Activated T-helper 1 cell treated with anti-CD3 and anti-CD28 coated beads, Interleukin-12 subunit alpha, Interleukin-12 subunit beta, Interleukin-2, Interleukin-4 antibody, amounts not matched to agents 30 ng/mL and 10 ng/mL and 1 ng/mL, durations not matched to agents 14 hours and 24 hours and 36 hours (primary cell): ENCODE results near the gene PPP3CA. TPM values are rescaled to one million over a fixed set of nuclear protein-coding genes. Genes with fewer than 3 reads are reported as not detected.
"Not testable (repeated sequence)": the region's sequence is repeated elsewhere in the genome, so short reads cannot be mapped to it uniquely, and the experiment has no call there.

Experiments
- DNase-seq: peaks from one replicate; pipeline ENCODE4 v3.0.0; 2021; ENCODE audit warnings: low spot score
- H3K27ac Mint-ChIP-seq: one replicate; pipeline ENCODE4 v1.8.0; 2021; ENCODE audit warnings: mild to moderate bottlenecking, mixed read lengths
- H3K27me3 Mint-ChIP-seq: one replicate; pipeline ENCODE4 v1.8.0; 2022; ENCODE audit warnings: mild to moderate bottlenecking, moderate library complexity, mixed read lengths; ENCODE audit not compliant: insufficient read depth
- H3K36me3 Mint-ChIP-seq: one replicate; pipeline ENCODE4 v1.8.0; 2021; ENCODE audit warnings: low read depth, mixed read lengths
- H3K4me1 Mint-ChIP-seq: one replicate; pipeline ENCODE4 v1.8.0; 2021; ENCODE audit warnings: low read depth, mixed read lengths
- H3K4me3 Mint-ChIP-seq: one replicate; pipeline ENCODE4 v1.8.0; 2021; ENCODE audit warnings: mild to moderate bottlenecking, moderate library complexity, mixed read lengths
- H3K9me3 Mint-ChIP-seq: one replicate; pipeline ENCODE4 v1.8.0; 2021; ENCODE audit warnings: mixed read lengths
- intact Hi-C: fragments of 100-400 bp; cut with micrococcal nuclease; formaldehyde crosslinking; loops from one replicate; pipeline ENCODE4 v1.15.1; 2024
- total RNA-seq: library from RNA; stranded (reverse); gene quantifications from 2 replicates; pipeline ENCODE4 v1.2.3, GENCODE V29; 2022

Gene PPP3CA
- total RNA-seq, 1 donor from 2014 or later = 11.3 TPM

GRCh38 chr4:101018836-101019235 lies 328.5 kb downstream of the PPP3CA start:
- peak overlapping the region; percentile 40 for H3K4me3 Mint-ChIP-seq
- H3K9me3 Mint-ChIP-seq = peaks cover 5% of the 10 kb centered on the region
- peaks cover 77% of the 10 kb centered on the region for H3K4me1 Mint-ChIP-seq
- peak overlapping the region; percentile 54 for H3K27ac Mint-ChIP-seq
- intact Hi-C loops = loop anchor here (5.0 to 10.0 kb wide), 2 partner anchors 1072 to 1326 kb away; partner anchors contain the start of genes DNAJB14 and SLC39A8
- H3K36me3 Mint-ChIP-seq = peaks cover 10% of the 10 kb centered on the region
- DNase-seq = no peak
- H3K27me3 Mint-ChIP-seq = no peaks in the 10 kb centered on the region

- intact Hi-C loops = loop anchor here (10.0 kb wide), 1 partner anchor 1330 kb away; the partner anchor contains the start of gene SLC39A8
- Mint-ChIP-seq H3K27ac (no peak overlapping the region), H3K4me1 (peaks cover 60% of the 10 kb centered on the region), H3K4me3 (no peak overlapping the region), H3K36me3 (peaks cover 2% of the 10 kb centered on the region), H3K9me3 (peaks cover 5% of the 10 kb centered on the region), H3K27me3 (no peaks in the 10 kb centered on the region)
- DNase-seq = no peak
Observed at GRCh38 chr4:101014417-101014816, 332.9 kb downstream of the PPP3CA start.

GRCh38 chr4:101010987-101011386 lies 336.3 kb downstream of the PPP3CA start:
- intact Hi-C loops = loop anchor here (10.0 kb wide), 1 partner anchor 1334 kb away; the partner anchor contains the start of gene SLC39A8
- H3K9me3 Mint-ChIP-seq = no peaks in the 10 kb centered on the region
- peaks cover 2% of the 10 kb centered on the region for H3K36me3 Mint-ChIP-seq

GRCh38 chr4:101009471-101009870 lies 337.9 kb downstream of the PPP3CA start:
- DNase-seq = no peak
- no peak overlapping the region for H3K4me3 Mint-ChIP-seq
- peak overlapping the region; percentile 23 for H3K27ac Mint-ChIP-seq
- peaks cover 30% of the 10 kb centered on the region for H3K4me1 Mint-ChIP-seq
- no peaks in the 10 kb centered on the region for H3K27me3 Mint-ChIP-seq
- H3K9me3 Mint-ChIP-seq = no peaks in the 10 kb centered on the region
- peaks cover 2% of the 10 kb centered on the region for H3K36me3 Mint-ChIP-seq
- intact Hi-C loops = loop anchor here (5.0 kb wide), 1 partner anchor 33 kb away; no protein-coding TSS in a partner anchor

More at GRCh38 chr4:101010987-101011386, 336.3 kb downstream of the PPP3CA start:
- peaks cover 38% of the 10 kb centered on the region for H3K4me1 Mint-ChIP-seq
- no peaks in the 10 kb centered on the region for H3K27me3 Mint-ChIP-seq
- H3K27ac Mint-ChIP-seq = no peak overlapping the region
- no peak for DNase-seq
- no peak overlapping the region for H3K4me3 Mint-ChIP-seq

- DNase-seq = no peak
- peaks cover 20% of the 10 kb centered on the region for H3K4me1 Mint-ChIP-seq
- H3K4me3 Mint-ChIP-seq = no peak overlapping the region
- intact Hi-C loops = loop anchor here (5.0 kb wide), 1 partner anchor 34 kb away; no protein-coding TSS in a partner anchor
- H3K36me3 Mint-ChIP-seq = peaks cover 2% of the 10 kb centered on the region
- H3K27me3 Mint-ChIP-seq = peaks cover under 1% of the 10 kb centered on the region
- no peaks in the 10 kb centered on the region for H3K9me3 Mint-ChIP-seq
- H3K27ac Mint-ChIP-seq = no peak overlapping the region
Observed at GRCh38 chr4:101008503-101008902, 338.8 kb downstream of the PPP3CA start.

- Mint-ChIP-seq H3K4me1 (peaks cover 17% of the 10 kb centered on the region), H3K4me3 (no peak overlapping the region), H3K36me3 (no peaks in the 10 kb centered on the region), H3K9me3 (no peaks in the 10 kb centered on the region), H3K27me3 (peaks cover 6% of the 10 kb centered on the region), H3K27ac (no peak overlapping the region)
- intact Hi-C loops = loop anchor here (5.0 kb wide), 1 partner anchor 37 kb away; no protein-coding TSS in a partner anchor
- no peak for DNase-seq
Observed at GRCh38 chr4:101005659-101006058, 341.7 kb downstream of the PPP3CA start.

- intact Hi-C loops = no loop called here
- no peak for DNase-seq
- Mint-ChIP-seq H3K4me1 (peaks cover 7% of the 10 kb centered on the region), H3K4me3 (no peak overlapping the region), H3K27me3 (peaks cover 14% of the 10 kb centered on the region), H3K9me3 (no peaks in the 10 kb centered on the region), H3K27ac (no peak overlapping the region), H3K36me3 (no peaks in the 10 kb centered on the region)
Observed at GRCh38 chr4:101000496-101000895, 346.8 kb downstream of the PPP3CA start.

- H3K4me3 Mint-ChIP-seq = no peak overlapping the region
- intact Hi-C loops = no loop called here
Observed at GRCh38 chr4:100995671-100996070, 351.7 kb downstream of the PPP3CA start.

GRCh38 chr4:100995002-100995401 lies 352.3 kb downstream of the PPP3CA start:
- H3K27me3 Mint-ChIP-seq, DNase-seq, H3K27ac Mint-ChIP-seq, H3K9me3 Mint-ChIP-seq, H3K4me1 Mint-ChIP-seq, H3K4me3 Mint-ChIP-seq, H3K36me3 Mint-ChIP-seq, intact Hi-C loops: not testable (repeated sequence)

More at GRCh38 chr4:100995671-100996070, 351.7 kb downstream of the PPP3CA start:
- Mint-ChIP-seq H3K4me1 (peaks cover 7% of the 10 kb centered on the region), H3K27ac (no peak overlapping the region), H3K36me3 (no peaks in the 10 kb centered on the region), H3K27me3 (peaks cover 8% of the 10 kb centered on the region), H3K9me3 (no peaks in the 10 kb centered on the region)
- DNase-seq = no peak

GRCh38 chr4:100991332-100992069 lies 355.8 kb downstream of the PPP3CA start:
- H3K27me3 Mint-ChIP-seq, H3K9me3 Mint-ChIP-seq, H3K36me3 Mint-ChIP-seq, intact Hi-C loops, H3K27ac Mint-ChIP-seq, H3K4me1 Mint-ChIP-seq, H3K4me3 Mint-ChIP-seq, DNase-seq: not testable (repeated sequence)

- Mint-ChIP-seq H3K27ac (no peak overlapping the region), H3K27me3 (no peaks in the 10 kb centered on the region), H3K4me3 (no peak overlapping the region), H3K4me1 (no peaks in the 10 kb centered on the region), H3K36me3 (no peaks in the 10 kb centered on the region), H3K9me3 (no peaks in the 10 kb centered on the region)
- intact Hi-C loops = no loop called here
- no peak for DNase-seq
Observed at GRCh38 chr4:100989401-100989800, 357.9 kb downstream of the PPP3CA start.

GRCh38 chr4:100988876-100989275 lies 358.4 kb downstream of the PPP3CA start:
- no peaks in the 10 kb centered on the region for H3K9me3 Mint-ChIP-seq
- no peaks in the 10 kb centered on the region for H3K4me1 Mint-ChIP-seq
- H3K4me3 Mint-ChIP-seq = no peak overlapping the region
- intact Hi-C loops = no loop called here
- no peak overlapping the region for H3K27ac Mint-ChIP-seq
- H3K36me3 Mint-ChIP-seq = no peaks in the 10 kb centered on the region
- no peak for DNase-seq
- H3K27me3 Mint-ChIP-seq = no peaks in the 10 kb centered on the region

GRCh38 chr4:100986360-100986868 lies 360.9 kb downstream of the PPP3CA start:
- Mint-ChIP-seq H3K27me3 (no peaks in the 10 kb centered on the region), H3K4me1 (no peaks in the 10 kb centered on the region), H3K4me3 (no peak overlapping the region), H3K9me3 (no peaks in the 10 kb centered on the region), H3K36me3 (no peaks in the 10 kb centered on the region), H3K27ac (no peak overlapping the region)
- intact Hi-C loops = no loop called here
- DNase-seq = no peak
